Thyroid gland (tissue), 4 donors: ENCODE measurements around the gene NUP98. TPM values are rescaled to one million over a fixed set of nuclear protein-coding genes. Genes with fewer than 3 reads are reported as not detected.

Experiments
- DNase-seq, 2 donors: peaks; one replicate each; pipeline ENCODE4 v3.0.0-alpha.2; 2019
- H3K27ac ChIP-seq, 3 donors: fragments of 200-600 bp; sonication (generic); 1 replicate in 2 of 3; 2 replicates in 1 of 3; pipeline ENCODE4 v1.5.1; 2016 to 2019; ENCODE audit warnings: mild to moderate bottlenecking in 1 of 3, moderate library complexity in 1 of 3
- H3K27me3 ChIP-seq: fragments of 200-600 bp; sonication (generic); one replicate; pipeline ENCODE4 v1.5.1; 2019
- H3K36me3 ChIP-seq, 2 donors: fragments of 200-600 bp; sonication (generic); one replicate each; pipeline ENCODE4 v1.5.1; 2016 to 2019
- H3K4me1 ChIP-seq, 2 donors: fragments of 200-600 bp; sonication (generic); one replicate each; pipeline ENCODE4 v1.5.1; 2017 to 2019
- H3K4me3 ChIP-seq, 3 donors: fragments of 200-600 bp; sonication (generic); replicated peaks in 1 of 3; 1 replicate in 2 of 3; 2 replicates in 1 of 3; pipeline ENCODE4 v1.5.1; 2016; ENCODE audit warnings: mild to moderate bottlenecking in 1 of 3
- H3K9me3 ChIP-seq: fragments of 200-600 bp; sonication (generic); one replicate; pipeline ENCODE4 v1.5.1; 2017
- POLR2A ChIP-seq, 2 donors: fragments of 450-650 bp; IDR thresholded peaks; one replicate each; pipeline ENCODE4 v1.6.1; 2017; ENCODE audit warnings: antibody characterized with exemption in 2 of 2, mild to moderate bottlenecking in 2 of 2, moderate library complexity in 1 of 2
- WGBS, 2 donors: methylation state at CpG; one replicate each; pipeline ENCODE4 v1.1.5; 2017; 5-methylcytosine and 5-hydroxymethylcytosine counted together
- intact Hi-C: fragments of 100-400 bp; cut with DNase I; formaldehyde crosslinking; loops from one replicate; pipeline ENCODE4 v1.15.1; 2023
- total RNA-seq, 4 donors: library from RNA; depleted of rRNA; stranded (reverse); fragments of >200 nt; gene quantifications; one replicate each; pipeline ENCODE4 v1.2.3, GENCODE V29; 2016
- TF ChIP-seq, protein P1 (sequence below), 6 experiments: fragments of 200-600 bp in 3 of 6; fragments of 450-650 bp in 3 of 6; sonication (generic) in 3 of 6; IDR thresholded peaks; one replicate each; pipeline ENCODE4 v1.5.1; 2016 to 2019; ENCODE audit warnings: antibody characterized with exemption in 6 of 6, mild to moderate bottlenecking in 2 of 6, inconsistent platforms in 1 of 6, moderate library complexity in 1 of 6

Gene NUP98
- 100 to 1,000 TPM; 117 to 188 (median 160) TPM for total RNA-seq

- intact Hi-C loops: no loop called here
- H3K36me3 ChIP-seq: peaks cover 0 to 10% of the 10 kb centered on the region in 2 donors
Observed at GRCh38 chr11:3797329-3798090, at the start of gene NUP98. Gene NUP98 (minus strand): TSS chr11:3797554. CDS start chr11:3782117, 15,437 bp downstream.

GRCh38 chr11:3845670-3846069 lies 48.3 kb upstream of the NUP98 start:
- intact Hi-C loops: loop anchor here (2.0 kb wide), 1 partner anchor 227 kb away; no protein-coding TSS in a partner anchor
- Histone ChIP-seq H3K27me3 (no peaks in the 10 kb centered on the region), H3K27ac (no peak overlapping the region), H3K9me3 (no peaks in the 10 kb centered on the region), H3K4me1 (peaks cover 0 to 5% of the 10 kb centered on the region in 2 donors), H3K36me3 (no peaks in the 10 kb centered on the region), H3K4me3 (no peak overlapping the region)
- no peak for DNase-seq
- WGBS, 2 donors: 89 to 90% methylated on average over 3 of the region's 3 CpGs
- TF ChIP-seq, protein P1, sequence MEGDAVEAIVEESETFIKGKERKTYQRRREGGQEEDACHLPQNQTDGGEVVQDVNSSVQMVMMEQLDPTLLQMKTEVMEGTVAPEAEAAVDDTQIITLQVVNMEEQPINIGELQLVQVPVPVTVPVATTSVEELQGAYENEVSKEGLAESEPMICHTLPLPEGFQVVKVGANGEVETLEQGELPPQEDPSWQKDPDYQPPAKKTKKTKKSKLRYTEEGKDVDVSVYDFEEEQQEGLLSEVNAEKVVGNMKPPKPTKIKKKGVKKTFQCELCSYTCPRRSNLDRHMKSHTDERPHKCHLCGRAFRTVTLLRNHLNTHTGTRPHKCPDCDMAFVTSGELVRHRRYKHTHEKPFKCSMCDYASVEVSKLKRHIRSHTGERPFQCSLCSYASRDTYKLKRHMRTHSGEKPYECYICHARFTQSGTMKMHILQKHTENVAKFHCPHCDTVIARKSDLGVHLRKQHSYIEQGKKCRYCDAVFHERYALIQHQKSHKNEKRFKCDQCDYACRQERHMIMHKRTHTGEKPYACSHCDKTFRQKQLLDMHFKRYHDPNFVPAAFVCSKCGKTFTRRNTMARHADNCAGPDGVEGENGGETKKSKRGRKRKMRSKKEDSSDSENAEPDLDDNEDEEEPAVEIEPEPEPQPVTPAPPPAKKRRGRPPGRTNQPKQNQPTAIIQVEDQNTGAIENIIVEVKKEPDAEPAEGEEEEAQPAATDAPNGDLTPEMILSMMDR (IDR thresholded peaks at IDR 0.05): no peak
- no peak for TF ChIP-seq POLR2A (IDR thresholded peaks at IDR 0.05)

More at GRCh38 chr11:3797329-3798090, at the start of gene NUP98:
- Histone ChIP-seq H3K4me3 (peak within 1 kb of the TSS; percentile 59 to 95 (median 69)), H3K4me1 (peaks cover 26 to 30% of the 10 kb centered on the region in 2 donors), H3K9me3 (no peaks in the 10 kb centered on the region), H3K27ac (peak within 1 kb of the TSS; percentile 78 to 96 (median 87)), H3K27me3 (no peaks in the 10 kb centered on the region)
- TF ChIP-seq POLR2A (IDR thresholded peaks at IDR 0.05): peak; percentile 94 to 98
- TF ChIP-seq, protein P1 (IDR thresholded peaks at IDR 0.05): peak in 1 of 6 experiments; percentile 19
- 0% methylated on average over 30 to 49 of the region's 86 CpGs for WGBS, 2 donors
- peak; percentile 100 for DNase-seq

GRCh38 chr11:3845246-3845645 lies 47.9 kb upstream of the NUP98 start:
- no peaks in the 10 kb centered on the region for H3K36me3 ChIP-seq
- H3K27ac ChIP-seq: no peak overlapping the region
- peaks cover 0 to 5% of the 10 kb centered on the region in 2 donors for H3K4me1 ChIP-seq
- TF ChIP-seq POLR2A (IDR thresholded peaks at IDR 0.05): no peak
- TF ChIP-seq, protein P1 (IDR thresholded peaks at IDR 0.05): no peak
- H3K9me3 ChIP-seq: no peaks in the 10 kb centered on the region
- WGBS, 2 donors: 100% methylated on average over 1 of the region's 1 CpG
- H3K4me3 ChIP-seq: no peak overlapping the region
- intact Hi-C loops: no loop called here
- no peak for DNase-seq
- H3K27me3 ChIP-seq: no peaks in the 10 kb centered on the region

GRCh38 chr11:3843326-3843725 lies 46.0 kb upstream of the NUP98 start:
- 87 to 91% methylated on average over 3 of the region's 3 CpGs for WGBS, 2 donors
- H3K27ac ChIP-seq: no peak overlapping the region
- DNase-seq: no peak
- no peaks in the 10 kb centered on the region for H3K9me3 ChIP-seq
- no peaks in the 10 kb centered on the region for H3K27me3 ChIP-seq
- TF ChIP-seq, protein P1 (IDR thresholded peaks at IDR 0.05): no peak
- no peak for TF ChIP-seq POLR2A (IDR thresholded peaks at IDR 0.05)
- H3K36me3 ChIP-seq: no peaks in the 10 kb centered on the region
- no peak overlapping the region for H3K4me3 ChIP-seq
- intact Hi-C loops: no loop called here
- H3K4me1 ChIP-seq: peaks cover 0 to 5% of the 10 kb centered on the region in 2 donors
